A549 (cell line): ENCODE measurements around the gene SLC22A31.

ENCODE experiments used
- ATOH8 ChIP-seq: fragments of 250-450 bp; sonication (Bioruptor Pico); IDR thresholded peaks from 2 replicates; pipeline ENCODE4 v1.5.0; 2020; ENCODE audit warnings: low read depth, mild to moderate bottlenecking, moderate library complexity
- CBX2 ChIP-seq: fragments of 200-600 bp; sonication (generic); IDR thresholded peaks from 2 replicates; pipeline ENCODE4 v1.6.1; 2016; ENCODE audit warnings: low read depth, mild to moderate bottlenecking, borderline replicate concordance
- CTCF ChIP-seq: fragments of >200 bp; sonication (Bioruptor Twin); formaldehyde crosslinking; IDR thresholded peaks from 3 replicates; pipeline ENCODE4 v1.5.1; 2016
- EP300 ChIP-seq, 2 experiments: fragments of >200 bp; sonication (Bioruptor Twin); formaldehyde crosslinking; IDR thresholded peaks; 2 replicates in 1 of 2; 3 replicates in 1 of 2; pipeline ENCODE4 v1.6.1; 2016 to 2017
- MYC ChIP-seq: IDR thresholded peaks from 2 replicates; pipeline ENCODE4 v1.6.1; 2012; ENCODE audit warnings: mild to moderate bottlenecking, inconsistent platforms, low read length, improper control_type of control experiment, borderline replicate concordance
- PHF8 ChIP-seq: fragments of 200-600 bp; sonication (generic); IDR thresholded peaks from 2 replicates; pipeline ENCODE4 v1.6.1; 2016; ENCODE audit warnings: low read depth, mild to moderate bottlenecking, antibody characterized with exemption, moderate library complexity, borderline replicate concordance
- POLR2A ChIP-seq: IDR thresholded peaks from 2 replicates; pipeline ENCODE4 v1.6.1; 2012; ENCODE audit warnings: mild to moderate bottlenecking, low read length
- RAD21 ChIP-seq, 2 experiments: fragments of >200 bp in 1 of 2; sonication (Bioruptor Twin) in 1 of 2; formaldehyde crosslinking in 1 of 2; IDR thresholded peaks in 1 of 2; conservative IDR thresholded peaks in 1 of 2; 2 replicates in 1 of 2; 3 replicates in 1 of 2; pipeline ENCODE4 v1.6.1; 2012 to 2018; ENCODE audit warnings: inconsistent platforms in 1 of 2
- SMC3 ChIP-seq: fragments of >200 bp; sonication (Bioruptor Twin); formaldehyde crosslinking; IDR thresholded peaks from 3 replicates; pipeline ENCODE4 v1.6.1; 2018; ENCODE audit warnings: inconsistent platforms

GRCh38 chr16:89243664-89244063 is 43.3 kb upstream of the SLC22A31 start:
- no peak for TF ChIP-seq POLR2A
- no peak for TF ChIP-seq CTCF
- TF ChIP-seq PHF8 = no peak
- TF ChIP-seq ATOH8 (CRISPR knock-in tag) = no peak
- no peak for TF ChIP-seq EP300 (IDR thresholded peaks at IDR 0.05)
- TF ChIP-seq SMC3 = no peak
- no peak for TF ChIP-seq MYC
- TF ChIP-seq RAD21 (conservative IDR thresholded peaks at IDR 0.05 in 1 of 2, IDR thresholded peaks at IDR 0.05 in 1 of 2) = no peak
- TF ChIP-seq CBX2 = no peak
